ENCODE data around the gene ZNF487.

DNA sequence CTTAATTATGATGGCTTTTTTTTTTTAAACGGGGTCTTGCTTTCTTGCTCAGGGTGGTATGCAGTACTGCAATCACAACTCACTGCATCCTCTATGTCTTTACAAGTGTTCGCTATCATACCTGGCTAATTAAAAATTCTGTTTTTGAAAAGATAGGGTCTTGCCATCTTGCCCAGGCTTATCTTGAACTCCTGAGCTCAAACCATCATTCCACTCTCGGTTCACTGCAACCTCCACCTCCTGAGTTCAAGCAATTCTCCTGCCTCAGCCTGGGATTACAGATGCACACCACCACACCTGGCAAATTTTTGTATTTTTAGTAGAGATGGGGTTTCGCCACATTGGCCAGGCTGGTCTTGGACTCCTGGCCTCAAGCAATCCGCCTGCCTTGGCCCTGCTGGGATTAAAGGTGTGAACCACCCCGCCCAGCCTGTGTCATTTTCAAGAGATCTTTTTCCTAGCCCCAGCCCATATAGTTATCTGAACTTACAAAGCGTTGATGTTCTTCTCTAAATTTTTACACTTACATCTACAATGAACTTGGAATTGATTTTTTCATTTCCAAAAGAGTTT lies 33.9 kb upstream of the ZNF487 start:
- no peak for TF ChIP-seq HEYL (CRISPR knock-in tag; IDR thresholded peaks at IDR 0.05)
- TF ChIP-seq POLR2A (IDR thresholded peaks at IDR 0.05; ENCODE audit: low read length): no peak
- TF ChIP-seq MAZ (IDR thresholded peaks at IDR 0.05; ENCODE audit: borderline replicate concordance, low read depth, low read length): no peak
- no peak for TF ChIP-seq CTCF (IDR thresholded peaks at IDR 0.05)
- TF ChIP-seq CEBPB (IDR thresholded peaks at IDR 0.05): no peak
- no peak for TF ChIP-seq NFE2L2 (conservative IDR thresholded peaks at IDR 0.05; ENCODE audit: low read length)

All from A549 (cell line).